Mucosa of rectum (tissue), 2 donors: Measurements from ENCODE around the gene NAA38.

Source experiments
- H3K27ac ChIP-seq, 2 donors: one replicate each; pipeline ENCODE4 v1.7.0; 2013; ENCODE audit warnings: inconsistent platforms in 2 of 2, low read depth in 2 of 2, low read length in 2 of 2
- H3K27me3 ChIP-seq, 2 donors: one replicate each; pipeline ENCODE4 v1.7.0; 2013; ENCODE audit warnings: low read length in 2 of 2; ENCODE audit not compliant: control insufficient read depth in 2 of 2, insufficient read depth in 2 of 2
- H3K36me3 ChIP-seq, 2 donors: one replicate each; pipeline ENCODE4 v1.7.0; 2013; ENCODE audit warnings: low read length in 2 of 2; ENCODE audit not compliant: control insufficient read depth in 2 of 2, insufficient read depth in 2 of 2
- H3K4me1 ChIP-seq, 2 donors: one replicate each; pipeline ENCODE4 v1.7.0; 2013; ENCODE audit warnings: low read length in 2 of 2, mild to moderate bottlenecking in 1 of 2; ENCODE audit not compliant: control insufficient read depth in 2 of 2, insufficient read depth in 2 of 2
- H3K4me3 ChIP-seq, 2 donors: one replicate each; pipeline ENCODE4 v1.7.0; 2013; ENCODE audit warnings: low read length in 2 of 2
- H3K9ac ChIP-seq, 2 donors: one replicate each; pipeline ENCODE4 v1.7.0; 2013; ENCODE audit warnings: low read length in 2 of 2, low read depth in 1 of 2, mild to moderate bottlenecking in 1 of 2
- H3K9me3 ChIP-seq, 2 donors: one replicate each; pipeline ENCODE4 v1.7.0; 2013; ENCODE audit warnings: low read length in 2 of 2; ENCODE audit not compliant: control insufficient read depth in 2 of 2
- donor health status: healthy.
- donor health status: Normal muscosa, but diverticular disease.

The NAA38 gene

GRCh38 chr17:7841396-7841914 lies 15.9 kb downstream of the NAA38 start:
- Histone ChIP-seq H3K36me3 (peaks cover 13 to 14% of the 10 kb centered on the region in 2 donors), H3K4me1 (peaks cover 59 to 68% of the 10 kb centered on the region in 2 donors), H3K27me3 (no peaks in the 10 kb centered on the region), H3K27ac (peak overlapping the region; percentile 99 to 100), H3K4me3 (peak overlapping the region; percentile 84 to 95), H3K9ac (peak overlapping the region; percentile 93 to 98), H3K9me3 (no peaks in the 10 kb centered on the region)

DNA sequence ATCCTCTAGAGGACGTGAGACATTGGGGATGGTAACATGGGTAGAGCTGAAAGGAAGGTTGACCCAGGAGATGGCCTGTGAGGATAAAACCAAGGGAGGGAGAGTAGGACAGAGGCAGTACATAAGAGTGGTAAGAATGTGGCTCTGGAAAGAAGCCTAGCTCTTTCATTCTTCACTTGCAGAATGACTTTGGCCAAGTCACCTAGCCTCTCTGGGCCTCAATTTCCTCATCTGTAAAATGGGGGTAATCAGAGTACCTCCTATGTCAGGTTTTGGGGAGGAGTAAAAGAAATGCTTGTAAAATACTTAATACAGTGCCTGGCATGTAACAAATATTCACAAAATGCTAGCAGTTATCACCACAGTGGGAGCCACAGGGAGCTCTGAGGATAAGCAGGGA lies 16.5 kb downstream of the NAA38 start:
- Histone ChIP-seq H3K27ac (peak overlapping the region; percentile 99 to 100), H3K27me3 (no peaks in the 10 kb centered on the region), H3K4me3 (peak overlapping the region; percentile 84 to 95), H3K4me1 (peaks cover 61 to 73% of the 10 kb centered on the region in 2 donors), H3K36me3 (peaks cover 8 to 9% of the 10 kb centered on the region in 2 donors), H3K9ac (peak overlapping the region; percentile 88 to 93), H3K9me3 (no peaks in the 10 kb centered on the region)

GRCh38 chr17:7840441-7840840 lies 16.9 kb downstream of the NAA38 start:
- no peaks in the 10 kb centered on the region for H3K9me3 ChIP-seq
- no peak overlapping the region for H3K4me3 ChIP-seq
- peak overlapping the region in 1 of 2 donors; percentile 100 for H3K27ac ChIP-seq
- no peaks in the 10 kb centered on the region for H3K27me3 ChIP-seq
- peak overlapping the region in 1 of 2 donors; percentile 9 for H3K9ac ChIP-seq
- peaks cover 5 to 6% of the 10 kb centered on the region in 2 donors for H3K36me3 ChIP-seq
- H3K4me1 ChIP-seq: peaks cover 58 to 72% of the 10 kb centered on the region in 2 donors

DNA sequence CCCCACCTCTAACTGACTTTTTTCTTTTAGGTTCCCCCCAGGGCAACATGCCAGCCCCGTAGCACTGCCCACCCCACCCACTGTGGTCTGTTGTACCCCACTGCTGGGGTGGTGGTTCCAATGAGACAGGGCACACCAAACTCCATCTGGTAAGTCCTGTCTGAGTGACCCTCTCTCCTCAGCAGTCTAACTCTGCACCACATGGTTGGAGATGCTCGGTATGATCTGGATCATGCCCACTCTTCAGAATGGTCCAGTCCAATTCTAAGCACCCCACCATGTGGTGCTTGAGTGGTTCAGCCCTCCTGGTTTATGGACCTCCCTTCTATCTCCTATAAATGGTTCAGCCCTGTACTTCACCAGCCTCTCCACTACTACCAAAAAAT lies 17.5 kb downstream of the NAA38 start:
- H3K4me3 ChIP-seq: peak overlapping the region in 1 of 2 donors; percentile 58
- peaks cover 55 to 67% of the 10 kb centered on the region in 2 donors for H3K4me1 ChIP-seq
- peak overlapping the region in 1 of 2 donors; percentile 28 for H3K9ac ChIP-seq
- no peaks in the 10 kb centered on the region for H3K9me3 ChIP-seq
- H3K27ac ChIP-seq: peak overlapping the region; percentile 84 to 87
- no peaks in the 10 kb centered on the region for H3K27me3 ChIP-seq
- H3K36me3 ChIP-seq: peaks cover 2 to 4% of the 10 kb centered on the region in 2 donors

DNA sequence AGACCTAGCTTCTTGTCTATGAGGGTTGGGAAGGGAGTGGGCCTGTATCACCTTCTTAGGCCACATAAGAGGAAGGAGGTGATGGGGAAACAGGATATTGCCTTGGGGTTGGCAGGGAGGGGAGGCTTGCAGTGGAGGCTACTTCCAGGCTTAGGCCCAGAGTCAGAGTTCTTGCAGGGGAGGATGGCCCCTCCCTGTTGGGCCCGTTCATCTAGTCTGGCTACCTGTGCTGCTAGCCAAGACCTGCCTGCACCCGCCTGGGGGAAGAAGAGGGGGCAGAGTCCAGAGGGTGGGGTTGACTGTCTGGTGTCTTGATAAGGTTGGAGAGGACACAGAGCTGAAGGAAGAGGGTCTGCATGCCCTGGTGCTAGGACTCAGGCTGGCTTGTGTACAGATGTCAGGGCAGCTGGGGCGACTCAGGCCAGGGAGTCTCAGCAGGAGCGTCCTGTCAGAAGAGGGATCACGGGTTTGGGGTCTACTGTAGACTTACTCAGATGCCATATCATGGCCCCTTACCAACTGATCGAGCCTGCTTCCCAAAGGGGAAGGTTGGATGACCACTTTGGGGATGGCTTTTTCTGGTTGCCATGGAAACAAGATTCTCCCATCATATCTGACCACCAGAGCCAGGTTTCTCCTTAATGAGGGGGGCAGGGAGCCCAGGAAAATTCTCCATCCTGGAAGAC lies 18.0 kb downstream of the NAA38 start:
- Histone ChIP-seq H3K36me3 (peaks cover 2 to 4% of the 10 kb centered on the region in 2 donors), H3K27ac (peak overlapping the region; percentile 84 to 87), H3K9ac (peak overlapping the region; percentile 38 to 55), H3K4me1 (peaks cover 55 to 67% of the 10 kb centered on the region in 2 donors), H3K9me3 (no peaks in the 10 kb centered on the region), H3K4me3 (peak overlapping the region; percentile 58 to 59), H3K27me3 (no peaks in the 10 kb centered on the region)

DNA sequence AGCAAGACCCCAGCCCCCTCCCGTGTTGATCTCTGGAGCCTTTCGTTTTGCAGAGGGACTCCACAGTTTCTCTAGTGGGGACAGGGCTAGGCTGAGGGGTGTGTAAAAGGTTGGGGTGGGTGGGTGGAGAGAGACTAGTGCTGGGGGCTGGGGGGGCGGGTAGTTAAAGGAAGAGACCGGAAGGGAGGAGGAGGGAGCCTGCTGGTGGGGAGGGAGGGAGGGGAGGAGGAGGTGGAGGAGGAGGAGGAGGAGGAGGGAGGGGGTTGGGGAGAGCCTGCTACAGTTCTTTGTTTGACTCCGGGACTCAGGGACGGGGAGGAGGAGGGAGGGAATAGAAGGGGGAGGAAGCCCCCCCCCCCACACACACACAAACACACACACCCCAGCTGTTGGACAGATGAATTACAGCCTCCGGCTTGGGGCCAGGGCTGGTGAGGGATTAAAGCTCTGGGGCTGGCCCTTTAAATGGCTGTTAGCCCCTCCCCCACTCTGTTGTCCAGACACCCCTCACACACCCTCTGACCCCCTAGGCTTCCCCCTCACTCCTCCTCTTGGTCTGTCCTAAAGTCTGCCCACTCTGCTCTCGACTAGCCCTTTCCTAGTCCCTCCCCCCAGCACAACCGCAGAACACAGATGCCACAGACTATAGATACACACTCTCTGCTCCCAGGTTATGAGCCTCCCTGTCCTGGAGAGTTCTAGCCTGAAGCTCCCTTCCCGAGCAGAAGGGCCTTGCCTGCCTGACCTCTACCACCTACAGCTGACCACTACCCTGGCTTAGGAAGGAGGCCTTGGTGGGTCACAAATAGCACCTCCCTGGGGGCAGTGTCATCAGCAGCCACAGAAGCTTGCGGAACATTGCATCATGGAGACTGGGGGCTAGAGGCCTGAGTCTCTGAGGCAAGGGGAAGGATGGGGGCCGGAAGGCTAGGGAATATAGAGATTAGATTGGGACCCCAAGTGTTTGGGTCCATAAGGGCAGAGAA lies 19.0 kb downstream of the NAA38 start:
- peak overlapping the region; percentile 91 to 94 for H3K4me3 ChIP-seq
- peak overlapping the region; percentile 98 to 99 for H3K27ac ChIP-seq
- peaks cover 2 to 4% of the 10 kb centered on the region in 2 donors for H3K36me3 ChIP-seq
- H3K27me3 ChIP-seq: no peaks in the 10 kb centered on the region
- peaks cover 58 to 69% of the 10 kb centered on the region in 2 donors for H3K4me1 ChIP-seq
- peak overlapping the region; percentile 96 to 97 for H3K9ac ChIP-seq
- H3K9me3 ChIP-seq: no peaks in the 10 kb centered on the region

GRCh38 chr17:7837408-7838088 lies 19.8 kb downstream of the NAA38 start:
- H3K4me3 ChIP-seq: peak overlapping the region; percentile 91 to 94
- H3K9me3 ChIP-seq: no peaks in the 10 kb centered on the region
- peaks cover 2 to 4% of the 10 kb centered on the region in 2 donors for H3K36me3 ChIP-seq
- H3K27ac ChIP-seq: peak overlapping the region; percentile 98 to 99
- no peaks in the 10 kb centered on the region for H3K27me3 ChIP-seq
- peaks cover 57 to 67% of the 10 kb centered on the region in 2 donors for H3K4me1 ChIP-seq
- peak overlapping the region; percentile 96 to 97 for H3K9ac ChIP-seq

- H3K36me3 ChIP-seq: peaks cover 2 to 4% of the 10 kb centered on the region in 2 donors
- no peaks in the 10 kb centered on the region for H3K27me3 ChIP-seq
- peak overlapping the region; percentile 91 to 94 for H3K4me3 ChIP-seq
- peaks cover 57 to 63% of the 10 kb centered on the region in 2 donors for H3K4me1 ChIP-seq
- H3K9ac ChIP-seq: peak overlapping the region; percentile 96 to 97
- peak overlapping the region; percentile 98 to 99 for H3K27ac ChIP-seq
- H3K9me3 ChIP-seq: no peaks in the 10 kb centered on the region
These were observed 20.6 kb downstream of the NAA38 start for GRCh38 chr17:7836596-7837407.
